Fibroblast of skin of left biceps (primary cell): ENCODE measurements around the gene WNT5B.

Source experiments
- DNase-seq, 2 experiments: peaks; one replicate each; pipeline ENCODE4 v3.0.0-alpha.2; 2013; ENCODE audit warnings: low read depth in 2 of 2

The WNT5B gene

DNA sequence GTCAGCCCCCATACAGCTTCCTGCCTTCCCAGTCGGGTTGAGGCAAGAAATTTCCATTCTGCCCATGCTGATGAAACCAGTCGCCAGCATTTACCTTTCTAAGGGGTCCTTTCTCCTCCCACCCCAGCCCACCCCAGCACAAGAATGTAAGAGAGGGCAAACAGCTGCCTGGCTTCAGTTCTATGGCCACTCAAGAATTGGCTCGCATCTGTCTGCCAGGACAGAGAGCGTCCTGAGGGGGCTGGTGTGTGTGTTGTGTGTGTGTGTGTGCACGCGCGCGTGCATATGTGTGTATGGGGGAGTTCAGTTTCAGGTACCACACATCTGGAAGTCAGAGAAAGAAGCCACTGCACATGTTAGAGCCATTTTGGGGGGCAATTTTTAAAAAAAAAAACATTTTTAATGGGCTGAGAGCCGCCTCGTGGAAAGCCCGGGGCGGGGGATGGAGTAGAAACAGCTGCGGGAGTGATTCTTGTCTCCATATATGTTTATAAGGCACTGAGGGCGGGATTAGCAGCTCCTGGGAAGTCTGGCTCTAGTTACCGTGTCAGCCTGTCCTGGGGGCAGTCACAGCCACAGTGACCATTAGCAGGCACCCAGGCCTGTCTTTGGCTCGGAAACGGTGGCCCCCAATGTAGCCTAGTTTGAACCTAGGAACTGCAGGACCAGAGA is at the start of gene WNT5B:
Gene WNT5B (plus strand): TSS at position 566 of the 672 bp plus-strand sequence. CDS start 2,124 bp downstream, outside the sequence.
- DNase-seq = no peak

DNA sequence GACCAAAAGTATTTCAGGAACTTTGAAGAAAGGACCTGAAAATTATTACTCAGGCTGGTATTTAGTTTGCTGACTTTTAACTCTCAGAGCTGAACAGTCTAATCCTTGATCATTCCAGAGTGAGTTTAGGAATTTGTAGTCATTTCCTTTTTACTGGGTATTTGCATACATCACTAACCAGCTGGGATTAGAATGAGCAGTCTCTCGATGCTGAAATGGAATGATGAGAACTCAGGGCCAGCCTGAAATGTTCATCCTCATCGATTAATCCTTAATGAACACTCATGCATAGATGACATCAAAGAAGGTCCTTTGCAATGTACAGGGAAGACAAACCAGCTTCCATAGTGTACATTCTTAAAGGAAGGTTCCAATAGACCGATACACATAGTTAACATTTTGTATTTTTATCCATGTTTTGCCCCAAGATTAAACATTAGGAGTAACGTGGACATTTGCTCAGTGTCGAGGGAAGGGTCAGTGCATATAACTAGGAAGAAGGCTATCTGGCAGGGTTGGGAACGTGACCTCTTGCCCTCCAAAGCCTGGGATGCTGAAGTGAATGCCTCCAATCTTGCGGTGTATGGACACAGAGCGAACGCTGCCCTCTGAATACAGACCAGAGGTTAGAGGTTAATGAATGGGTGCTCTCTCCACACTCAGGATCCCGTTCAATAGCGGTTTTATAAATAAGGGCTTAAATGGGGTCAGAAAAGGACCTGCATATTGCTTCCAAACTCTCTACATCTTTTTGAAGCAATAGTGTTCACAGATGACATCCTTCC is 49.2 kb upstream of the WNT5B start:
- DNase-seq = peak in 1 of 2 experiments; percentile 64

DNA sequence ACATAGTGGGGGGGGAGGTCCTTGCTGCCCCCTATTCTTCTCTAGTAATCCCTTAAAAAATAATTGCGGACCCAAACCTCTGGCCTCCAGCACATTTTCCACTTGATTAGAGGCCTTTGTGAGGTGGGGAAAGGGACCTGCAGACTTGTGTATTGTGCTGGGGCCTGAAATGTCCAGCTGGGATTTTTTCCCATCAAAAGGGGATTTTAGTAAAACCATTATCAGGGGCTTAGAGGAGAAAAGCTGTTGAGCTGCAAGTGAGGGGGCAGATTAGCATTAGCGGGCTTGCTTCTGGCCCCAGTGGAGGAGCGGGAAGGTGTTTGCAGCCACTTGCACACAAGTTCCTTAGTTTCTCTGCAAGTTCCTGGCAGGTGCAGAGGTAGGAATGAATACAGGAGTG is 48.5 kb upstream of the WNT5B start:
- DNase-seq = no peak

DNA sequence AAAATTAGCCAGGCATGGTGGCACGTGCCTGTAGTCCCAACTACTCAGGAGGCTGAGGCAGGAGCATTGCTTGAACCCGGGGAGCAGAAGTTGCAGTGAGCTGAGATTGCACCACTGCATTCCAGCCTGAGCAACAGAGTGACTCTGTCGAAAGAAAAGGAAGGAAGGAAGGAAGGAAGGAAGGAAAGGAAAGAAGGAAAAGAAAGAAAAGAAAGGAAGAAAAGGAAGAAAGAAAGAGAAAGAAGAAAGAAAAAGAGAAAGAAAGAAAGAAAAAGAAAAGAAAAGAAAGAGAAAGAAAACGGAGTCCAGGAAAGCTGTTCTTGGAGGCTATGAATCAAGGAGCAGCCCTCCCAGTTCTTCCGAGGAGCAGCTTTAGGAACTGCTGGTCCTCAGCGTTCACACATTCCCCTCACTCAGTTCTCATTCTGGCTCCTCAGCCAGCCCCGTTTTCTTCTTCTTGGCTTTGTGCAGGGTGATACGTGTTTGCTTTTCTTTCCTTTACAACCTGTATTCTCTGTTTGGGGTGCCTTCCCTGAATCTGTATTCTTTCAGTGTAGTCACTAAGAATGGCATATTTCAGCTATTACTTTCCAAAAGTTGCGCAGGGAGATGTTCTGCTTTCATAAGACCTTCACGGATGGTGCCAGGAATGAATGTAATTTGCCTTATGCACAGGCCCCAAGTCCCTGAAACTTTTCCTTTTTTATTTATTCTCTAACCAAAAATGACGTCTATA is 46.9 kb upstream of the WNT5B start:
- no peak for DNase-seq

DNA sequence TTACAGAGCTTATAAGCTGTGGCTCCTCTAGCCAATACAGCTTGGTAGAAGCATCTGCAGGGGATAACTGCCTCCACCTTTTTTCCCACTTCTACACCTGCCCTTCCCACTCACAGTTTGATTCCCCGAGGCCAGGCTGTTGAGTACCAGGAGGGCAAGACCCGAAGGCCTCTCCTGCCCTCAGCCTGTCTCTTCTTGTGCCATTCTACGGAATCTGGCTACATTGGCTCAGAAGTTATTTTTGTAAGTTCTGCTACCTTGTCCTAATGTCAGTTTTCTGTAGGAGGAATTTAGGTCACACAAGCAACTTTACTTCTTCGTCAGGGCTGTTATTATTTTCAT is 46.4 kb upstream of the WNT5B start:
- no peak for DNase-seq

DNA sequence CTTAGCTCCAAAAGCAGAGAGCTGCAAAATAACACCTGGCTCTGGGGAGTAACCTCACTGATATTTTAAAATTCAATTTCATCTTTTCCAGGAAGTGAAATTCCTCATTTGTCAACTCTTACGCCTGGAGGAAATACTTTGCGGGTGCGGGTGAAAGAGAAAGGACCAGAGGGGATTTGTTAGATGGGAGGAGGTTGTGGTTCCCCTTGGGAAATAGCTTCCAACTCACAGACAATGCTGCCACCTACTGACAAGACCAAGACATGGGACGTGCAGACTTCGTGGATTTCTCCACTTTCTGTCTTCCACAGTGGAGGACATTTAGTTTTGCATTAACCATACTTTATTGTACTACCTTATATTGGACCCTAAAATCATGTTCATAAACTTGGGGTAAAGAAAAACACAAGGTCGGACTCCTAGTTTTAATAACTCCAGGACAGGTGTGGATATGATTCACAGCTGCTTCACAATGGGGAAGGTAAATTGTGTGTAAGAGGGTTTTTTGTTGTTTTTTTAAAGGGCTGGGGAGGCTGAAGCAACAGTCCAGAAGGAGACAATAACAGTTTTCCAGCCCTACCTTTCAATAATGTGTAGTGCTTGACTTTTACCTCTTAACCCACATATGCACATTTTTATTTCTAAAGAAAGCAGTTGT is 45.5 kb upstream of the WNT5B start:
- peak; percentile 70 to 71 for DNase-seq

DNA sequence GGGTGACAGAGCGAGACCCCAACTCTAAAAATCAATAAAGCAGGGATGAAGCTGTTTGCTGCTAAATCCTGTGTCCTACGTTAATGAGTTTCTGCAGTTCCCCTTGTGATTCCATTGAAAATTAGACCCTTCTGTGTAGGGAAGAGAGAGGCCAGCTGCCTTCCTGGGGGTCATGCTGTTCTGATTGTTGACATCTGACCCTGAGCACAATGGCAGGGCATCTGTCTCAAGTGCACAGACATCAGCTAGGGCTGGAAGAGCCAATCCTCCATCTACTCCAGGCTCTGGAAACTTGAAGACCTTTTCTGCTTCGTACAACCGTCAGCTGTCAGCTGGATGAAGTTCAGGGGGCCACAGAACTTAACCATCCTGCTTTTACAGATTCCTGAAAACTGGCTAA is 44.7 kb upstream of the WNT5B start:
- DNase-seq = no peak

DNA sequence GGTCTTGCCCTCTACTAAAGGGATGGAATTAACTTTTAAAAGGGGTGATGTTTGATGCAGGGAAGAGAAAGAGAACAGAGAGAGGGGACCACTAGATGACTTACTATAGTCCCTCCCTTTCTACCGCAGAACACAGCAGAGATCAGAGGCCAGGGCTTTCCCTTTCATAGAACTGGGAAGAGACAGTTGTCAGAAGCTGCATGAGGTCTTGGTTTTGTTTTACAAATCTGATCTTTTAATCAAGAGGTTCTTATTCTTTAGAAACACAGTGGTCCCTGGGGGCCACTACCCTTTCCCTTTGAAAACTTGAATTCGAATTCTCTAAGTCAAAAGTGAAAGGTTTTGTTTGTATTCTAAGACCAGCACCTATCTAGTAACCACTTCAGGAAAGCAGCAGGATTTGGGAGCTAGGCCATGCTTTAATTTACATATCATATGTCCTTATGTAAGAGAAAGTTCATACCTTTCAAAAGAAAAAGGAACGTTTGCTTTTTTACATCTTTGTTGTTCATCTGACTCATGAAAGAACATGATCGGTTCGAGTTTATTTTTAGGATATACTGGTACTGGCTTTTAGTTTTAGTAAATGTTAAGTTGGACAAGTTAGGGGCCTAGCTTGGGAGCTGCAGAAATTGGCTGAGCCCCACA is 41.0 kb upstream of the WNT5B start:
- no peak for DNase-seq

DNA sequence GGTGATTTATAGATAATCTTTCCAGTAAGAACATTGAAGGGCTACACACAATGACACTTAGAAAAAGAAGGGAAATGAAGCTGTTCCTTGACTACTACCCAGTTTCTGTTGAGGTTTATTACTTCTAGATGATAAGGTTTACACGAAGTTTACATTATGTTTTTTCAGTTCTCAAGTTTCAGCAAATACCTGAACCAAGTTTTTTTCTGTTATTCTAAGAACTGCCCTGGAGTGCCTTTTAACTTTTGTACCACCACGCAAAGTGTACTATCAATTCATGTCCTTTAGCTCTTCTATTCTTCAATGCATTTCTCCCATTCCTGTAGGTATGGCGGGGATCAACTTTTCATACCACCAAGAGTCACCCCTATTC is 40.5 kb upstream of the WNT5B start:
- no peak for DNase-seq

DNA sequence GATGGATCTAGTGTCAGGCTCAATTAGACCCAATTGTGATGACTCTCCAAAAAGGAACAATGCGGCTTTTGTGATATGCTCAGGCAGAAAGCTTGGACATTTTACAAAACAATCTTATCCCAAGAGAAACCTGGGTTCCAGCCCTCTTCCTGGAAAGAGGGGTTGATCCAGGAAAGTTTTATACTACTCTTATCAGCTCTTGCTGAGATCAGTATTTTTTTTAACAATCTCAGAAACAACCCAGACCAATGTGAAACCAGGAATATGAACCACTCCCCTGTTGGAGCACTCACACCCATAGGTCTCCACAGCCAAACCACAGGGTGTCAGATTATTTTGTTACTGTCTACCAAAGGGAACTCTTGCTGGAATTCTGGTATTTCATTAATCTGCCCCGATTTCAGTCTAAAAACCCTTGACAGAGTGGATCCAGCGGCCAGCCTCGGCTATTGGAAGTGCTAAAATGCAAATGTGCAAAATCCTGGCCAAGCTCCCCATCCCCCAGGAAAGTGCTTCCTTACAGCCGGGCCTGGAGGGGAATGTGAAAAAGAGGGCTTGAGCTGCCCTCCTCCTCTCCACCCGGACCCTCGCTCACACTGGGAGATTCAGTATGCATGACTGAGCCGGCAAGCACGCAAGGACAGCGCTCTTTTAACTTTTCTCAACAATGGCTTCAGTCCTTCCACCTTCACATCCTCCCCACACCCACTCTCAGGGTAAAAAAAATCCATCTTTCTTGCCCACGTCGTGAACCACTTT is 38.6 kb upstream of the WNT5B start:
- DNase-seq = no peak

DNA sequence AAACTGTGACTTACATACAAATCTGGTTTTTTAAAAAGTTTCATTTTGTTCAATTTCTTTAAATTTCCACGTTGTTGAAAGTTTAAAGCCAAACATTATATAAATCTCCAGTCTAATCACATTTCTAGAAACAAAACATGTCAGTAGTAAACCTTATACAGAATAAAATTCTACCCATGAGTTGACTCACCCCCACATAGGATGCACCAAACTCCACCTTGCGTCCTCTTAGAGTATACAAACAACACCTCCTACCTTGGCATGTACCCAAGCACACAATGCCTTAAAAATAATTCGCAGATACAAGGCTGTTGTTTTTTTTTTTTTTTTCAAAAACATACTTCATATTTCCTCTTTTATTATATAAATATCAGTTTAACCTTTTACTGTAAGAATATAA is 38.0 kb upstream of the WNT5B start:
- DNase-seq = no peak

DNA sequence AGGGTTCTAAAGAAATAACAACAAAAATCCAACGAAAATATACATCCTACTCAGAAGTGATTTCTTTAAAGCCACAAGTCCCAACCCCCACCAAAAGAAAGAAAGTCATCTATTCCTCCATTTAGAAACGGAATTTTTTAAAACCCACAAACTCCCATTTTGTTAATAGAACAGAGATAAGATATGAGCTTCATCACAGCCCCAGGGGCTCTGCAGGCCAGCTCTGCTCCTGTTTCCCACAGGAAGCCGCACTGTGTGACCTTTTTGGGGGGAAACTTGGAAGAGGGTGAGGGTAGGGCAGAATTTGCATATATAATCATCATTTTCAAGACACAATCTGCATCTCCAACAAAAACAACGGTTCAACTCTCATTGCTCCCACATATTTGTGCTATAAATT is 37.5 kb upstream of the WNT5B start:
- DNase-seq = no peak

DNA sequence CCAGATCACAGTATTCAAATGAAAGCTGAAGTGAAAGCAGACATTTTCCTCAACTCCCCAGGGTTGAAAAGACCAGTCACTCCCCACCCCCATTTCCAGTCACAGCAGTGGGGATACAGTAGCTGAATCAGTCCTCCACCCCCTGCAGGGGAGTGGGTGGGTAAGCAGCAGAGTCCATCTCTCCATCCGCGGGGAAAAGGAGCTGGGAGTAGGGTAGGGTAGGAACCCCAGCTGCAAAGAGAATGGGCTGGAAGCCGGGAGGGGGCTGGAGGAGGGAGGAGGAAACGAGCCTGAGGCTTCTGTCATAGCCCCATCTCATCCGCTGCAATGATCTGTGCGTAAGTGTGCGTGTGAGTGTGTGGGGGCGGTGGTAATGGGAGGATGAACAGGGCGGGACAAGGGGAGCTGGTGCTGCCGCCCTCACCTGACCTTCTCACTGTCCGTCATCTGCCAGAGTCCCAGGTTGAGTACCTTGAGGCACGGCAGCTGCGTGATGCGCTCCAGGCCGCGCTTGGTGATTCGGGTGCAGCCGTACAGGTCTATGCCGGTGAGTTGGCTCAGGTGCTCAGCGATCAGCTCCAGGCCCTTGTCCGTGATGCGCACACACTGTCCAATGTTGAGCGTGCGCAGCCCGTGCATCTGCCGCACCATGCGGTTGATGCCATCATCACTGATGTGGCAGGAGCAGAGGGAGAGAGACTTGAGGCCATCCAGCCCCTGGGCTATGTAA is 36.4 kb upstream of the WNT5B start:
- DNase-seq = no peak

DNA sequence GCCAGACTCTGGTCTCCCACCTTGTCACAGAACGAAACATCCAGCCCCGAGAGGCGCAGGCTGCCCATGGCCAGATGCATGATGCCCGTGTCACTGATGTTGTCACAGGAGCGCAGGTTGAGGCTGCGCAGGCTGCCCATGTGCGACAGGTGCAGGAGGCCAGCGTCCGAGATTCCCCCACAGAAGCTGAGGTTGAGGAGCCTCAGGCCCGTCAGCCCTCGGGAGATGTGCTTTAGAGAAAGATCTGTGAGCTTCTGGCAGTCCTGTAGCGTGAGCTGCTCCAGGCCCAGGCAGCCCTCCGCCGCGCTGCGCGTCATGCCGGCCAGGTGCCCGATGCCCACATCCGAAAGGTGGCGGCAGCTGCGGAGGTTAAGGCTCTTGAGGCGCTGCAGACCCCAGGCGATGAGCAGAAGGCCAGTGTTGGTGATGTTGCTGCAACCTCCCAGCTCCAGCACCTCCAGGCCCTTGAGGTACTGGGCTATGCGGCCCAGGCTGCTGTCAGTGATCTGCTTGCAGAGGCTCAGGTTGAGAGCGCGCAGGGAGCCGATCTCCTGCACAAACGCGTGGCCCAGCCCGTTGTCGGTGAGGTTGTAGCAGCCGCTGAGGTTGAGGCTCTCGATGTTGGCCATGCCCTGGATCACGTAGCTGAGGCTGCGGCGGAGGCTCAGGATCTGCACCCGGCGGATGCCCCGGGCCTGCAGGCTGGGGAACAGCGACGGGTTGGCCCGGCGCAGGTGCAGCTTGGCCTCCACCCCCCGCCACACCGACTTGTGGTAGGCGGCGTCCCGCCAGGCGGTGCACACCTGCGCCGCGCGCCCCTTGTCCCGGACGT is 35.6 kb upstream of the WNT5B start:
- no peak for DNase-seq

DNA sequence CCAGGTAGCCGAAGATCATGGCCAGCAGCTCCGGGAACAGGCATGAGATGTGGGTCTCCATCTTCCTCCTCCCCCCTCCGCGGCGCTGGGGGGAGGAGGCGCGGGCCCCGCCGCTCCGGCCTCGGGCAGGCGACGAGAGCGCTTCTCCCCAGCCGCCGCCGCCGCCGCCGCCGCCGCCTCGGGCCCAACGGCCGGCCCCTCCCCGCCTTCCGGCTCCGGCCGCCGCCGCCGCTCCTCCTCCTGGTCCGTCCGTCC is 35.1 kb upstream of the WNT5B start:
- DNase-seq = no peak

DNA sequence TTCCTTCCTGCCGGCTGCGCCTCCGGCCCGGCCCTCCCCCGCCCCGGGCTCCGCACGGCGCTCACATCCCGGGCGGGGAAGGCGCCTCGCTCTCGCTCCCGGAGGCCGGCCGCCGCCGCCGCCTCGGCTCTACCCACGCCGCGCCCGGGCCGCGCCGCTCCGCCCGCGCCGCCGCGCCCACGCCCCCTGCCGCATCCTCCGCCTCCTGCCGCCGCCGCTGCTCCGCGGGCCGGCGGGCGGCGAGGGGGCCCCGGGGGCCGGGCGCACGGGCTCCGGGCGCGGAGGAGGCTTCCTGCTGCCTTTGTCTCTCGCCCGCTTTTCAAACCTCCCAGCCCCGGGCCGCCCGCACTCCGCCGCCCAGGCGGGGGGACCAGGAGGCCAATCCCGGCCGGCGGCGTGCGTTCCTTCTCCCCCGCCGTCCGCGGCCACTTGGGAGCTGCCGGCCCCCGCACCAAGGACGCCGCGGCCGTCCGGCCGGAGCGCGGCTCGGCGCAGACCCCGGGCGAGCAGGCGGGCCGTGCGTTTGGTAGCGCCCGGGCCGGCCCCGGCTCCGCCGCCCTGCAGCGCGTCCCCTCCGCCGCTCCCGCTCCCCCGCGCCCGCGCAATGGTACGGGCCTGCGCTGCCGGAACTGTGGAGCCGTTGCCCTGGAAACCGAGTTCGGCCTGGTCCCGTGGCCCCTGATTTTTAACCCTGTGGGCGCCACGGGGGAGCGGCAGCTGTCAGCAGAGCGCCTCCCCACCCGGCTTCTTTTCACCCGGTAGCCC is 34.6 kb upstream of the WNT5B start, which contains the start of gene FBXL14:
Gene FBXL14 (minus strand): TSS at position 321 of the 765 bp plus-strand sequence. CDS start 515 bp downstream, outside the sequence.
- no peak for DNase-seq

DNA sequence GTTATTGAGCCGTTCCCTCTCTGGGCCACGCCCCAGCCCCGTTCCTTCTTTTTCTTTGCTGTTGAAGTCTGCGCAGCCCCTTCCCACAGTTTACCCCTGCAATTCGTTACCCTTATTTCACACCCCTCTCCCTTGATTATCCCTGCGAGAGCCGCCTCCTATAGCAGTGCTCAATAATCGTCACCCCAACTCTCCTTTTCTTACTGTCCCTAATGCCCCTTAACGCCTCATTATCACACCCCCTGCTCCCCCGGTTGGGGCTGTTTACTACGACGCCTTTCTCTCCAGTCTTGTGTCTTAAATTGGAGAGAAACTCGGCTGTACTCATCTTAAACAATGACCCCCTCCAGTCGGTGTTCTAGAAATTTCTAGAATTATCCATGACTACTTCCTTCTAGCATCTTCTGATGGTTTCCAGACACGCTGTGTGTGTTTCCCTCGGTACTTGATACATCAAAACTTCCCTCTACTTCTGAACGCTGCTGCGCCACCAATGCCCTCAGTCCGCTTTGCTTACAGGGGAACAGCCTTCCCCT is 33.9 kb upstream of the WNT5B start:
- no peak for DNase-seq

DNA sequence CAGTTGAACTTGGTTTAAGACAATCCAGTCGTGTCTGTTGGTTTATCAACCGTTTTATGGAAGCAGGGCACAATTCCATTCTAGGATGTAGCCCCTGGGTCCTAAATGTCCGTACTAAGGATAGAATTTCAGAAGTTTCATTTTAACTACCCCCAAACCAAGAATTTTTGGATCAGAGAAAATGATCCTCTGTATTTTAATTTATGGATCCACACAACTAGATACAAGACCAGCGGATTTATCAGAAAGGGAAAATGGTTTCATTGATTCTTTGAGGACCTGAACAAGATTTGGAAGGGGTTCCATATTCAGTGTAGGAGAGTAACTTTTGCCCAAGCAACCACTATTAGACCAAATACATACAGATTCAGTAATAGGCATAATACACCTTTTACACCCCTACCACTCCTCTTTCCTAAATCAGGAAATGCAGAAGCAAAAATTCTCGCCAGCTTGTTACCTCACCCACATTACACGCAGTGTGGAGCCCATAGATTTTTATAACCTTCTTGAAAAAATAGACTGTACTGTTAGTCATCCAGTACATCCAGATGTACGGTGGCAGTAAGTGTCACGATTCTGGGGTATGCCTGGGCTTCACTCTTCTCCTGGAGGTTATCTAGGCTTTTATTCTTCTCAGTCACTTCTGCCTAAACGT is 33.2 kb upstream of the WNT5B start:
- DNase-seq = no peak
